Colon (tissue), 2 donors: ENCODE measurements around the gene SRPK1.
"Not testable (repeated sequence)": the region's sequence is repeated elsewhere in the genome, so short reads cannot be mapped to it uniquely, and the experiment has no call there.

Experiments used
- FAIRE-seq: peaks from 2 replicates; lab custom pipeline; 2012; peaks lifted over from hg19 to GRCh38; lab: Jason Lieb, UNC
- donor health status: control.
- donor health status: control.

Gene SRPK1

DNA sequence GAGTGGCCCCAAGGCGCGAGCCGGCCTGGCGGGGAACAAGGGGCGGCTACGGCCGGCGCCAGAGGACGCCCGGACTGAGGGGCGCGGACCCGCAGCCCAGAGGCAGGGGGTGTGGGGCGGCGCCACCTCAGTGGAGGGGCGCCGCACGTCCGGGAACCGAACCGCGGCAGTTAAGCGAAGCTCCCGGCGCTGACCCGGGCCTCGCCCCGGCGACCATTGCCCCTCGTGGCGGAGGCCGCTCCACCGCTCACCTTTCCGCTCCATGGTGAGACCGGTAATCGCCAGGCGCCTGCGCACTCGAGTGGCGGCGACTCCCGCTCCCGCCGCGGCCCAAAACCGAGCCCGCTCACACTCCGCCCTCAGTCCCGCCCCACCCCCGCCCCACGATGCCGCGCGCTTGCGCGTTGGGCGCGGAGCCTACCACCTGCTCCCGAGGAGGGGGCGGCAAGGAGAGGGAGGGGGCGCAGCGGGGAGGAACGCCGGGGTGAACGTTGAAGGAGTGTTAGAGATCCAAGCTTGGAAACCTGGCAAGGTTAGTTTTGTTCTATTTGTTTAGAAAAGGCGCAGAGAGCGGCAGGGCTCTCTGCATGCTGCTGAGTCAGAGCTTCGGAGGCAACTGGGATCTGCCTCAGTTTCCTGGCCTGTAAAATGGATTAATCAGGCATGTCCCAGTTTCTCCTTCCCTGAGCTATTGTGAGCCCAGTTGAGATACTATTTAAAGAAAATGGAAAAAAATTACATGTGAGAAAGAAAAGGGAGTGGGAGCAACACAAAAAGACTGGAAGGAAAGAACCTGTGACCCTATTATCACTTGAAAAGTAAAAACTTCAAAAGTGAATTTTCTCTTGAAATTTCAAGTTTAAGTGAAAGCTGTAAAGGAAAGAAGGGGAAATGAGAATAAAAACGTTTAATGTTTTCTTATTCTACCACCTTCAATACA lies at the start of gene SRPK1:
TSS of gene SRPK1 (minus strand) at position 306 of the 940 bp plus-strand sequence. CDS start at position 264, 42 bp downstream.
- no peak for FAIRE-seq

DNA sequence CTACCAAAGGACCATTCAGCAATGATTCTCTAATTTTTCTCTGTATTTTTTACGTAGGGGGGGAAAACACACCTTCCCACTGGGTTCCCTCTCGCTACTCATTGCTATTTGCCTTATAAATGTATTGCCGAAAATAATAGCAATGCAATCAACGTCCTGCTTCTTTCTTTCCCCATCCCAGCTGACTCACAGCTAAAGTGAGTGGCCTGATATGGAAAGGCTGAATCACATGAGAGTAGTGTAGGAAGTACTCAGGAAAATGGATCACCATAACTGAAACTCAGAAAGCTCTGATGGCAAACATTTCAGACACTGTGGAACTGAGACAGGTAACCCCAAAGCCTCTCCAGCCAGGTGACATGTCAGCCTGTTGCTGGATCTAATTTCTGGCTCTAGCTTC lies 49.3 kb upstream of the SRPK1 start:
- FAIRE-seq: no peak

GRCh38 chr6:35969646-35970045 lies 48.7 kb upstream of the SRPK1 start:
- no peak for FAIRE-seq

DNA sequence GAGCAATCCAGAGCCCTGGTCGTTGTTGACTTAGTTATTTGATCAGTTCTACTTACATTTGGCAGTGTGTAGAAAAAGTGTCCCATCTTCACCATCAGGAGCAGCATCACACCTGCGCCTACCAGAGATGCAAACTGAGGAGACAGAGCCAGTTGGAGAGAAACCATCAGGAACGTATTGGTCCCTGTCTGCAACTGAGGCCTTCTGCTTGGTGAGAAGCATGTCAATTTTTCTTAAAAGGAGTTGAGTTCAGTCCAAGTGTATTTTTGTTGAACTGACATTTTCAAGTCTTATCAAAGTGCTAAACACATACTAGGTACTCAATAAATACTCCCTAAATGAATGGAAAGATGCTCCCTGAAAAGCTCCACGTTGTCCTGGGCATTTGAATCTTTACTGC lies 47.9 kb upstream of the SRPK1 start:
- FAIRE-seq: no peak

DNA sequence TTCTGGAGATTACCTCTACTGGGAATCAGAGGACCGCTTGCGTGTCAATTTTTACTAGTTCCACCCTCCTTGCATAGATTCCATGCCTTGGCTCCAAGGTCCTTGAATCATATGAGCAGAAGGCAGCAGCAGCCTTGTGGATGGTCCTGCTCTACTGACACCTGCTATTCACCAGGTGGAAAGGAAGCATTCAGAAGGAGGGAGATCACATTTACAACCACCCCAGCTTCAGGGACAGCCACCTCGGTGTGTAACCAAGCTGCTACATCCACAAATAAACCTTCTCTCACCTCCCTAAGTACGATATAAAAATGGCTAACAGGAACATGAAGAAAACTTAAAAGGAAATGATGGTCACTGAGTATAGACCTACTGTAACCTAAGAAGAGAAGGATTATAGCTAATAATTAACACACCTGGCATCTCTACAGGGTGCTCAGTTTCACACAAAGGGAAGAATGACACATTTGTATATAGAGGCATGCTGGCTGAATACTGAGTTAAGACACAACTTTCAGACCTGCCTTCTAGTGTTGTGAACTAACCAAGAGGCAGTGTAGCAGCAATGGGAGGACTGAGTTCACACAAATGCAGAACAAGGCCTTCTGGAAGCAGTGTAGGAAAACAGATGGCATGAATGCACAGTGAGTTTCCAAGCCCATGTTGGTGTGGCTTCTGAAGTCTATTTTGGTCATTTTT lies 46.3 kb upstream of the SRPK1 start:
- FAIRE-seq: no peak

- no peak for FAIRE-seq
Observed at GRCh38 chr6:35962779-35963560, 42.1 kb upstream of the SRPK1 start.

DNA sequence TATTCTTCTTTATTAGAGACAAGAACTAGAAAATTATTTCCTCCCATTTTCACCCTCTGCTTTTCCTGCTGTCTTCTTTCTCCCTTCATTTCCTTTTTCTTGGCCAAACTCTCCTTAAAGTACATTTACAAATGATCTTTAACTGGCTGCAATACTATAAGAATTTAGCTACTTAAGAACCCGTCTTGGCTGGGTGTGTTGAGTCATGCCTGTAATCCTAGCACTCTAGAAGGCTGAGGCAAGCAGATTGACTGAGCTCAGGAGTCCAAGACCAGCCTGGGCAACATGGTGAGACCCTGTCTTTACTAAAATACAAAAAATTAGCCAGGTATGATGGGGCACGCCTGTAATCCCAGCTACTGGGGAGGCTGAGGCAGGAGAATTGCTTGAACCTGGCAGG lies 39.3 kb upstream of the SRPK1 start:
- no peak for FAIRE-seq

DNA sequence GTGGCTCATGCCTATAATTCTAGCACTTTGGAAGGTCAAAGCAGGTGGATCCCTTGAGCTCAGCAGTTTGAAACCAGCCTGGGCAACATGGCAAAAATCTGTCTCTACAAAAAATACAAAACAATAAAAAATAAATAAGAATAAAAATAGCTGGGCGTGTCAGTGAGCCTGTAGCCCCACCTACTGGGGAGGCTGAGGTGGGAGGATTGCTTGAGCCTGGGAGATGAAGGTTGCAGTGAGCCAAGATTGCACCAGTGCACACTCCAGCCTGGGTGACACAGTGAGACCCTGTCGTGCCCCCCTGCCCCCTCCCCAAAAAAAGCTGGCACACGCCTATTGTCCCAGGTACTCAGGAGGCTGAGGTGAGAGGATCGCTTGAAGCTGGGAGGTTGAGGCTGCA lies 35.1 kb upstream of the SRPK1 start:
- no peak for FAIRE-seq

- no peak for FAIRE-seq
Observed at GRCh38 chr6:35955521-35955920, 34.6 kb upstream of the SRPK1 start.

DNA sequence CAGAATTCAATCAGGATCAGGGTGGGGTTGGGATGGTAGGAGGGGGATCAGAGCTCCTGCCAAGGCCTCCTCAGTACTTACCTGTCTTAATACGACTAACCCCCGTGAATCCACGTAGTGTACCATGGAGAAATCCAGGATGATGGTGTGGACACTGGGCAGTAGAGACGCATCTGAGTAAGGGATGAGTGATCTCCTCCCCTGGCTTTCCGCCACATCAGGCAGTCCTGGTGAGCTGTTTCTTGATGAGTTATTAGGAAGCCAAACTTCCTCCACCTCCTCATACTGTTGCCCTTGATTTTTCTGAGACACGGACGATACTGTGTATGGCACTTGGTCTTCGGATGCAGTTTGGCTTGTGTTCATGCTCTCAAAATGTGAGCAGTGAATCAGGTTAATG lies 34.2 kb upstream of the SRPK1 start:
- no peak for FAIRE-seq

DNA sequence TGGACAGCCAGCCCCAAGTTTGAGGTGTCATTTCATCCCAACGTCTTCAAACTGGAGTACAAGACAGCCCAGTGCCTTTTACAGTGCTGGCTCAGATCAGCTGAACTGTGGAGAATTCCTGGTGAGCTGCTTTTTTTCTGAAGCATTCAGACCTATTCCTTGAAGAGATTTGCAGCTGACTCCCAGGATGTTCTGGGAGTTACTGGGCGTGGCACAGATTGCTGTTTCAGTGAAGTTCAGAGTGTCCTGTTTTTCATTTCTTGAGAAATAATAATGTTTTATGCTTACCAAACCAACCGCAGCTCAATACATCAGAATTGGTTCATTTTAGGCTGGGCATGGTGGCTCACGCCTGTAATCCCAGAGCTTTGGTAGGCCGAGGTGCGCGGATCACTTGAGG lies 33.4 kb upstream of the SRPK1 start:
- no peak for FAIRE-seq

DNA sequence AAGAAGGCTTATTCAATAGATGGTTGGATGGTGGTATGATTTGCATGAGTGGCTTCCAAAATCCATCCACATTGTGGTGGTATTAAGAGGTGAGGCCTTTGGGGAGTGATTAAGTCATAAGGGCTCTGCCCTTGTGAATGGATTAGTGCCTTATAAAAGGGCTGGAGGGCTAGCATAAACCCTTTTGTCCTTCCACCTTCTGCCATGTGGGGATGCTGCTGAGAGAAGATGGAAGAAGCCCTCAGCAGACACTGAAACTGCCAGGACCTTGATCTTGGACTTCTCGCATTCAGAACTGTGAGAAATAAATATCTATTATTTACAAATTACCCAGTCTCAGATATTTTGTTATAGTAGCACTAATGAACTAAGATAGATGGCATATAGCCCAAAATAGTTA lies 27.8 kb upstream of the SRPK1 start:
- no peak for FAIRE-seq

- FAIRE-seq: no peak
Observed at GRCh38 chr6:35945650-35946025, 24.7 kb upstream of the SRPK1 start.

GRCh38 chr6:35943390-35943789 lies 22.5 kb upstream of the SRPK1 start:
- no peak for FAIRE-seq

GRCh38 chr6:35942355-35942754 lies 21.5 kb upstream of the SRPK1 start:
- no peak for FAIRE-seq

DNA sequence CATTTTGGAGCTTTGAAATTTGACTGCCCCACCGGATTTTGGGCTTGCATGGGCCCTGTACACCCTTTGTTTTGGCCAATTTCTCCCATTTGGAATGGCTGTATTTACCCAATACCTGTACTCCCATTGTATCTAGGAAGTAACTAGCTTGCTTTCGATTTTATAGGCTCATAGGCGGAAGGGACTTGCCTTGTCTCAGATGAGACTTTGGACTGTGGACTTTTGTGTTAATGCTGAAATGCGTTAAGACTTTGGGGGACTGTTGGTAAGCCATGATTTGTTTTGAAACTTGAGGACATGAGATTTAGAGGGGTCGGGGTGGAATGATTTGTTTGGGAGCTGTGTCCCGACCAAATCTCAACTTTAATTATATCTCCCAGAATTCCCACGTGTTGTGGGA lies 20.3 kb upstream of the SRPK1 start:
- FAIRE-seq: not testable (repeated sequence)

DNA sequence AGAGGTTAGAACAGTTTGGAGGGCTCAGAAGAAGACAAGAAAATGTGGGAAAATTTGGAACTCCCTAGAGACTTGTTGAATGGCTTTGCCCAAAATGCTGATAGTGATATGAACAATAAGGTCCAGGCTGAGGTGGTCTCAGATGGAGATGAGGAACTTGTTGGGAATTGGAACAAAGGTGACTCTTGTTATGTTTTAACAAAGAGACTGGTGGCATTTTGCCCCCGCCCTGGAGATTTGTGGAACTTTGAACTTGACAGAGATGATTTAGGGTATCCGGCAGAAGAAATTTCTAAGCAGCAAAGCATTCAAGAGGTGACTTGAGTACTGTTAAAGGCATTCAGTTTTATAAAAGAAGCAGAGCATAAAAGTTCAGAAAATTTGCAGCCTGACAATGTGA lies 19.1 kb upstream of the SRPK1 start:
- FAIRE-seq: not testable (repeated sequence)

- not testable (repeated sequence) for FAIRE-seq
Observed at GRCh38 chr6:35939259-35939658, 18.4 kb upstream of the SRPK1 start.

DNA sequence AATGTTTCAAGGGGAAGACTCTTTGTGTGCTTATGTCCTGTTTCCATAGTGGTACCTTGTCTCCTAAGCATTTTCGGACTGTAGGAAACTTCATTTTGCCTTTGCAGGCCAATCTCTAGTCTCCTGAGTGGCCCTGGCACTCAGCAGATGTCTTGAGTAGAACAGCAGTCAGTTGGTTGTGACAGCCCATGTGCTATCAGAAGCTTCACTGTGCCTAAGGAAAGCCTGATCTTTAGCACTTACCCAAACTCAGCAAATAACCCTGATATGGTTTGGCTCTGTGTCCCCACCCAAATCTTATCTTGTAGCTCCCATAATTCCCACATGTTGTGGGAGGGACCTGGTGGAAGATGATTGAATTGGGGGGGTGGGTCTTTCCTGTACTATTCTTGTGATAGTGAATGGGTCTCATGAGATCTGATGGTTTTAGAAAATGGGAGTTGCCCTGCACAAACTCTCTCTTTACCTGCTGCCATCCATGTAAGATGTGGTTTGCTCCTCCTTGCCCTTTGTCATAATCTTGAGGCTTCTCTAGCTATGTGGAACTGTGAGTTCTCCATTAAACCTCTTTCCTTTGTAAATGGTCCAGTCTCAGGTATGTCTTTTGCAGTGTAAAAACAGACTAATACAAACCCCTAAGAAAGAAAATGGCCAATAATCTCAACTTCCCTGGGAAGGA lies 15.9 kb upstream of the SRPK1 start:
- no peak for FAIRE-seq

DNA sequence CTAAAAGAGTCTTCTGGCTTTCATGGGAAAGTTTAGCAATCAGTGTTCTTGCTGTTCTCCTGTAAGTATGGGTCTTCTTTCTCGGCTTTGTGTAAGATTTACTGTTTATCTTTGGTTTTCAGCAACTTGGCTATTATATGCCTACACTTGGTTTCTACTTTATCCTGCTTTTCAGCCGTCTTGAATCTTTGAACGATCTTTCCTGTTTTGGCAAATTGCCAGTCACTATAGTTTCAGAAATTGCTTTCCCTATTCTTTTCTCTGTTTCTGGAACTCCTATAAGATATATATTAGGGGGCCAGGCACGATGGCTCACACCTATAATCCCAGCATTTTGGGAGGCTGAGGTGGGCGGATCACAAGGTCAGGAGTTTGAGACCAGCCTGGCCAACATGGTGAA lies 14.6 kb upstream of the SRPK1 start:
- FAIRE-seq: no peak

DNA sequence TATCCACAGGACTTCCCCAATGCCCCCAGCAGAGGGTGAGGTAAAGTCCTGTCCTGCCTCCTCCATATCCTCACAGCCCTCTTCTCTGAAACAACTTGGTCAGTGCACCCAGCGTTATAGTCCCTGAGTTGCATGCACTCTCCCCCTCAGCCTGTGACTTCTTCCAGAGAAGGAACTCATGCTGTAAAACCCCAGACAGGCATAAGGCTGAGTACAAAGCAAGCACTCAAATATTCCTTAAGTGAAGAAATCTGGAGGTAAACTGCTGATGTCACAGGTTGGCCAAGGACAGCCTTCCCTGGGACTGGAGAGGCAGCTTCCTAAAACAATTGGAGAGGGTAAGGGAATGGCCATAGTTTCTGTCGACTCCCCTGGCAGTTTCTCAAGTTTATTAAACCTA lies 12.9 kb upstream of the SRPK1 start:
- no peak for FAIRE-seq

- FAIRE-seq: not testable (repeated sequence)
Observed at GRCh38 chr6:35931873-35932272, 11.0 kb upstream of the SRPK1 start.
